Glutamatergic neuron (in vitro differentiated cells): Measurements from ENCODE around the gene SEC61G. TPM values are rescaled to one million over a fixed set of nuclear protein-coding genes. Genes with fewer than 3 reads are reported as not detected.

Source experiments
- DNase-seq: peaks from one replicate; pipeline ENCODE4 v3.0.0; 2022
- H3K27ac Mint-ChIP-seq: one replicate; pipeline ENCODE4 v1.8.0; 2020; ENCODE audit warnings: mild to moderate bottlenecking, mixed read lengths, inconsistent platforms; ENCODE audit not compliant: unreplicated experiment
- H3K27me3 Mint-ChIP-seq: one replicate; pipeline ENCODE4 v1.8.0; 2020; ENCODE audit warnings: mild to moderate bottlenecking, moderate library complexity, mixed read lengths, inconsistent platforms; ENCODE audit not compliant: unreplicated experiment
- H3K36me3 Mint-ChIP-seq: one replicate; pipeline ENCODE4 v1.8.0; 2020; ENCODE audit warnings: mild to moderate bottlenecking, mixed read lengths, inconsistent platforms; ENCODE audit not compliant: unreplicated experiment
- H3K4me1 Mint-ChIP-seq: one replicate; pipeline ENCODE4 v1.8.0; 2020; ENCODE audit warnings: mild to moderate bottlenecking, low read depth, mixed read lengths, inconsistent platforms; ENCODE audit not compliant: unreplicated experiment
- H3K4me3 Mint-ChIP-seq: one replicate; pipeline ENCODE4 v1.8.0; 2020; ENCODE audit warnings: mild to moderate bottlenecking, mixed read lengths, inconsistent platforms; ENCODE audit not compliant: unreplicated experiment
- H3K9me3 Mint-ChIP-seq: one replicate; pipeline ENCODE4 v1.8.0; 2020; ENCODE audit warnings: mild to moderate bottlenecking, moderate library complexity, mixed read lengths, inconsistent platforms; ENCODE audit not compliant: unreplicated experiment
- total RNA-seq: library from RNA; stranded (reverse); fragmentation: NEBNext Ultra II Directional; extraction: Animal tissue kit (Norgen Biotek cat#: 25700); gene quantifications from one replicate; pipeline ENCODE4 v1.2.1, GENCODE V29; 2021; ENCODE audit not compliant: unreplicated experiment
- TF ChIP-seq, protein P1 (sequence below): fragments of 200-600 bp; sonication (generic); IDR thresholded peaks from one replicate; pipeline ENCODE4 v1.5.0; 2021; ENCODE audit not compliant: partially characterized antibody, unreplicated experiment

SEC61G gene
- total RNA-seq, 1 donor from 2014 or later = 103 TPM

DNA sequence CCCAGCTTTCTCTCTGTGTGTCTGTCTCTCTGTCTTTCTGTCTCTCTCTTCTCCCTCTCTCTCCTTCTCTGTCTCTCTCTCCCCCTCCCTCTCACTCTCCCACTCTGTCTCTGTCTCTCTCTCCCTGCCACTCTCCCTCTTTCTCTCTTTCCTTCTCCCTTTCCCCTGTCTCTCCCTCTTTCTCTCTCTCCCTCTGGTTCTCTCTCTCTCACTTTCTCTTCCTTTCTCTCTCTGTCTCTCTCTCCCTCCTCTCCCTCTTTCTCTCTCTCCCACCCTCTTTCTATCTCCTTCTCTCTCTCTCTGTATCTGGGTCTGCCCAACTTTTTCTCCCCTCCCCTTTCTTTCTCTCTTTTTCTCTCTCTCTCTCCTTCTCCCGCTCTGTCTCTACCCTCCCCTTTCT lies 36.5 kb downstream of the SEC61G start:
- peaks cover 4% of the 10 kb centered on the region for H3K9me3 Mint-ChIP-seq
- DNase-seq = no peak

GRCh38 chr7:54722026-54722425 lies 37.0 kb downstream of the SEC61G start:
- H3K4me3 Mint-ChIP-seq = no peak overlapping the region
- TF ChIP-seq, protein P1, sequence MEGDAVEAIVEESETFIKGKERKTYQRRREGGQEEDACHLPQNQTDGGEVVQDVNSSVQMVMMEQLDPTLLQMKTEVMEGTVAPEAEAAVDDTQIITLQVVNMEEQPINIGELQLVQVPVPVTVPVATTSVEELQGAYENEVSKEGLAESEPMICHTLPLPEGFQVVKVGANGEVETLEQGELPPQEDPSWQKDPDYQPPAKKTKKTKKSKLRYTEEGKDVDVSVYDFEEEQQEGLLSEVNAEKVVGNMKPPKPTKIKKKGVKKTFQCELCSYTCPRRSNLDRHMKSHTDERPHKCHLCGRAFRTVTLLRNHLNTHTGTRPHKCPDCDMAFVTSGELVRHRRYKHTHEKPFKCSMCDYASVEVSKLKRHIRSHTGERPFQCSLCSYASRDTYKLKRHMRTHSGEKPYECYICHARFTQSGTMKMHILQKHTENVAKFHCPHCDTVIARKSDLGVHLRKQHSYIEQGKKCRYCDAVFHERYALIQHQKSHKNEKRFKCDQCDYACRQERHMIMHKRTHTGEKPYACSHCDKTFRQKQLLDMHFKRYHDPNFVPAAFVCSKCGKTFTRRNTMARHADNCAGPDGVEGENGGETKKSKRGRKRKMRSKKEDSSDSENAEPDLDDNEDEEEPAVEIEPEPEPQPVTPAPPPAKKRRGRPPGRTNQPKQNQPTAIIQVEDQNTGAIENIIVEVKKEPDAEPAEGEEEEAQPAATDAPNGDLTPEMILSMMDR = no peak
- no peaks in the 10 kb centered on the region for H3K36me3 Mint-ChIP-seq
- H3K9me3 Mint-ChIP-seq = peaks cover 4% of the 10 kb centered on the region
- no peaks in the 10 kb centered on the region for H3K4me1 Mint-ChIP-seq
- no peak for DNase-seq
- H3K27me3 Mint-ChIP-seq = no peaks in the 10 kb centered on the region
- H3K27ac Mint-ChIP-seq = no peak overlapping the region

More for the DNA sequence above, 36.5 kb downstream of the SEC61G start:
- no peak overlapping the region for H3K4me3 Mint-ChIP-seq
- no peaks in the 10 kb centered on the region for H3K27me3 Mint-ChIP-seq
- no peak overlapping the region for H3K27ac Mint-ChIP-seq
- TF ChIP-seq, protein P1 = no peak
- no peaks in the 10 kb centered on the region for H3K4me1 Mint-ChIP-seq
- no peaks in the 10 kb centered on the region for H3K36me3 Mint-ChIP-seq

- Mint-ChIP-seq H3K4me3 (no peak overlapping the region), H3K4me1 (no peaks in the 10 kb centered on the region), H3K9me3 (peaks cover 4% of the 10 kb centered on the region), H3K27ac (no peak overlapping the region), H3K36me3 (no peaks in the 10 kb centered on the region), H3K27me3 (no peaks in the 10 kb centered on the region)
- TF ChIP-seq, protein P1 = no peak
- DNase-seq = no peak
These were observed 39.0 kb downstream of the SEC61G start for GRCh38 chr7:54719974-54720373.

- Mint-ChIP-seq H3K9me3 (peaks cover 4% of the 10 kb centered on the region), H3K4me1 (no peaks in the 10 kb centered on the region)
- TF ChIP-seq, protein P1 = no peak
These were observed 39.6 kb downstream of the SEC61G start for GRCh38 chr7:54719425-54719824.

GRCh38 chr7:54712820-54713219 lies 46.2 kb downstream of the SEC61G start:
- Mint-ChIP-seq H3K27me3 (no peaks in the 10 kb centered on the region), H3K4me3 (no peak overlapping the region), H3K9me3 (peaks cover 2% of the 10 kb centered on the region), H3K27ac (no peak overlapping the region), H3K36me3 (peaks cover 4% of the 10 kb centered on the region), H3K4me1 (no peaks in the 10 kb centered on the region)
- TF ChIP-seq, protein P1 = no peak
- DNase-seq = no peak

More at GRCh38 chr7:54719425-54719824, 39.6 kb downstream of the SEC61G start:
- H3K27me3 Mint-ChIP-seq = no peaks in the 10 kb centered on the region
- H3K27ac Mint-ChIP-seq = no peak overlapping the region
- no peaks in the 10 kb centered on the region for H3K36me3 Mint-ChIP-seq
- DNase-seq = no peak
- no peak overlapping the region for H3K4me3 Mint-ChIP-seq
